IMR-90 (cell line): ENCODE results near the gene COX6A2. TPM values are rescaled to one million over a fixed set of nuclear protein-coding genes. Genes with fewer than 3 reads are reported as not detected.

ENCODE experiments used
- ATAC-seq: fragments of 200-7000 bp; cut with Tn5 transposase; 2 replicates; pipeline ENCODE4 v1.9.1; 2020; ENCODE audit warnings: low read depth, mild to moderate bottlenecking, moderate library complexity
- BruUV-seq: library from RNA; stranded (reverse); fragments of 400-500 nt; replicated peaks from 2 replicates; lab custom pipeline; 2021; lab: Mats Ljungman, UMichigan
- CTCF ChIA-PET: fragments of 300-600 bp; formaldehyde crosslinking; extraction: SDS; loops from one replicate; lab custom pipeline; 2021; ENCODE audit warnings: antibody characterized with exemption; lab: Yijun Ruan, JAX
- POLR2A ChIA-PET: fragments of 300-600 bp; sonication (Branson Sonifier 250); formaldehyde crosslinking; loops from one replicate; lab custom pipeline; 2022; ENCODE audit warnings: antibody characterized with exemption; ENCODE audit not compliant: unreplicated experiment; lab: Charles Lee
- DNase-seq: peaks from one replicate; pipeline ENCODE4 v3.0.0; 2013
- H2AFZ ChIP-seq: replicated peaks from 2 replicates; pipeline ENCODE3; 2013; ENCODE audit warnings: low read length, mild to moderate bottlenecking; ENCODE audit not compliant: poor library complexity
- H2AK5ac ChIP-seq: 2 replicates; pipeline ENCODE4 v1.6.1; 2013; ENCODE audit warnings: low read depth, low read length, inconsistent platforms
- H2AK9ac ChIP-seq: replicated peaks from 2 replicates; pipeline ENCODE3; 2013; ENCODE audit warnings: mild to moderate bottlenecking, low read depth, low read length, moderate library complexity; ENCODE audit not compliant: poor library complexity
- H2BK120ac ChIP-seq: 2 replicates; pipeline ENCODE4 v1.6.1; 2013; ENCODE audit warnings: low read depth, low read length, inconsistent platforms
- H2BK15ac ChIP-seq: 3 replicates; pipeline ENCODE4 v1.6.1; 2013; ENCODE audit warnings: low read depth, low read length, inconsistent platforms
- H2BK20ac ChIP-seq: 2 replicates; pipeline ENCODE4 v1.6.1; 2013; ENCODE audit warnings: low read depth, mild to moderate bottlenecking, inconsistent platforms, low read length, moderate library complexity
- H2BK5ac ChIP-seq: 2 replicates; pipeline ENCODE4 v1.6.1; 2013; ENCODE audit warnings: mild to moderate bottlenecking, low read depth, low read length, inconsistent platforms; ENCODE audit not compliant: poor library complexity, severe bottlenecking
- H3K14ac ChIP-seq: replicated peaks from 2 replicates; pipeline ENCODE4 v1.6.1; 2013; ENCODE audit warnings: low read depth, low read length, inconsistent platforms
- H3K18ac ChIP-seq: 2 replicates; pipeline ENCODE4 v1.6.1; 2013; ENCODE audit warnings: low read depth, low read length, control low read depth
- H3K23ac ChIP-seq: 2 replicates; pipeline ENCODE4 v1.6.1; 2013; ENCODE audit warnings: low read depth, low read length, inconsistent platforms
- H3K27ac ChIP-seq: 2 replicates; pipeline ENCODE4 v1.5.1; 2013; ENCODE audit warnings: mild to moderate bottlenecking, control low read depth, low read length; ENCODE audit not compliant: insufficient read depth
- H3K27me3 ChIP-seq: 2 replicates; pipeline ENCODE4 v1.6.1; 2013; ENCODE audit warnings: low read length; ENCODE audit not compliant: control insufficient read depth, insufficient read depth
- H3K36me3 ChIP-seq: 2 replicates; pipeline ENCODE4 v1.6.1; 2013; ENCODE audit warnings: low read length, mixed read lengths; ENCODE audit not compliant: control insufficient read depth, insufficient read depth
- H3K4ac ChIP-seq: 2 replicates; pipeline ENCODE4 v1.6.1; 2013; ENCODE audit warnings: low read depth, low read length, inconsistent platforms
- H3K4me1 ChIP-seq: 2 replicates; pipeline ENCODE4 v1.6.1; 2013; ENCODE audit warnings: low read length, mixed read lengths; ENCODE audit not compliant: control insufficient read depth, insufficient read depth
- H3K4me2 ChIP-seq: 2 replicates; pipeline ENCODE4 v1.6.1; 2013; ENCODE audit warnings: low read depth, mild to moderate bottlenecking, control low read depth, low read length, moderate library complexity
- H3K4me3 ChIP-seq: 2 replicates; pipeline ENCODE4 v1.5.1; 2013; ENCODE audit warnings: low read depth, mild to moderate bottlenecking, control low read depth, low read length, moderate library complexity; ENCODE audit not compliant: insufficient read depth
- H3K56ac ChIP-seq: 2 replicates; pipeline ENCODE4 v1.6.1; 2013; ENCODE audit warnings: low read length, inconsistent platforms; ENCODE audit not compliant: insufficient read depth; ENCODE audit errors: extremely low read depth
- H3K79me1 ChIP-seq, 2 experiments: 2 replicates each; pipeline ENCODE4 v1.6.1; 2013; ENCODE audit warnings: low read length in 2 of 2, inconsistent platforms in 1 of 2, low read depth in 1 of 2
- H3K9ac ChIP-seq: 2 replicates; pipeline ENCODE4 v1.6.1; 2013; ENCODE audit warnings: low read depth, low read length, control low read depth
- H3K9me1 ChIP-seq: 2 replicates; pipeline ENCODE4 v1.6.1; 2013; ENCODE audit warnings: low read length, inconsistent platforms; ENCODE audit not compliant: insufficient read depth
- H3K9me3 ChIP-seq: 2 replicates; pipeline ENCODE4 v1.6.1; 2013; ENCODE audit warnings: low read length; ENCODE audit not compliant: control insufficient read depth, insufficient read depth
- H4K20me1 ChIP-seq: 2 replicates; pipeline ENCODE4 v1.6.1; 2013; ENCODE audit warnings: low read length, inconsistent platforms; ENCODE audit not compliant: insufficient read depth
- H4K5ac ChIP-seq: 2 replicates; pipeline ENCODE4 v1.6.1; 2013; ENCODE audit warnings: mild to moderate bottlenecking, low read depth, low read length, control low read depth
- H4K8ac ChIP-seq, 2 experiments: 2 replicates each; pipeline ENCODE4 v1.6.1; 2013; ENCODE audit warnings: low read depth in 2 of 2, low read length in 2 of 2, control low read depth in 1 of 2, inconsistent platforms in 1 of 2
- H4K91ac ChIP-seq: 2 replicates; pipeline ENCODE4 v1.6.1; 2013; ENCODE audit warnings: low read depth, low read length, inconsistent platforms; ENCODE audit not compliant: insufficient read depth
- BHLHE40 ChIP-seq: fragments of 150-350 bp; IDR thresholded peaks from 2 replicates; pipeline ENCODE4 v1.6.1; 2016; ENCODE audit warnings: mild to moderate bottlenecking, low read depth, low read length
- CEBPB ChIP-seq: IDR thresholded peaks from 2 replicates; pipeline ENCODE4 v1.6.1; 2012; ENCODE audit warnings: low read depth, low read length, improper control_type of control experiment
- CHD1 ChIP-seq: IDR thresholded peaks from 2 replicates; pipeline ENCODE4 v1.6.1; 2012; ENCODE audit warnings: low read depth, low read length, improper control_type of control experiment
- FOS ChIP-seq: fragments of 150-350 bp; IDR thresholded peaks from 2 replicates; pipeline ENCODE4 v1.6.1; 2016; ENCODE audit warnings: low read depth, low read length
- MAFK ChIP-seq: IDR thresholded peaks from 2 replicates; pipeline ENCODE4 v1.6.1; 2012; ENCODE audit warnings: low read depth, low read length, improper control_type of control experiment
- MXI1 ChIP-seq: IDR thresholded peaks from 2 replicates; pipeline ENCODE4 v1.6.1; 2012; ENCODE audit warnings: low read depth, mild to moderate bottlenecking, low read length, moderate library complexity, borderline replicate concordance
- NFE2L2 ChIP-seq: fragments of 150-350 bp; IDR thresholded peaks from 2 replicates; pipeline ENCODE4 v1.6.1; 2016; ENCODE audit warnings: low read depth, mild to moderate bottlenecking, low read length
- POLR2A ChIP-seq: IDR thresholded peaks from 2 replicates; pipeline ENCODE4 v1.6.1; 2012; ENCODE audit warnings: mild to moderate bottlenecking, low read depth, low read length
- RFX5 ChIP-seq: IDR thresholded peaks from 2 replicates; pipeline ENCODE4 v1.8.0; 2012; ENCODE audit warnings: low read depth, mild to moderate bottlenecking, low read length, moderate library complexity
- WGBS, 2 experiments: methylation state at CpG; one replicate each; pipeline versions ENCODE4 v1.1.5 to v1.1.7; 2013; ENCODE audit warnings: missing lambda C conversion rate in 2 of 2; ENCODE audit not compliant: insufficient read length in 1 of 2; ENCODE audit errors: extremely low coverage in 2 of 2; 5-methylcytosine and 5-hydroxymethylcytosine counted together
- dilution Hi-C: fragments of 300-500 bp; cut with HindIII; formaldehyde crosslinking; loops from one replicate; pipeline ENCODE4 v1.14.3; 2018; ENCODE audit warnings: low sequenced_read_pairs; ENCODE audit not compliant: unreplicated experiment
- in situ Hi-C: fragments of 300-500 bp; cut with MboI; formaldehyde crosslinking; loops from 3 replicates; pipeline ENCODE4 v1.14.3; 2019; ENCODE audit warnings: low sequenced_read_pairs, inconsistent platforms, mixed read lengths
- intact Hi-C: fragments of 100-400 bp; cut with micrococcal nuclease; formaldehyde crosslinking; loops from 2 replicates; pipeline ENCODE4 v1.10.0; 2022
- polyA plus RNA-seq, 3 experiments: library from polyadenylated mRNA; depleted of rRNA; stranded (reverse); fragments of >200 nt; gene quantifications; 2 replicates each; pipeline ENCODE4 v1.2.3, GENCODE V29; 2012; ENCODE audit warnings: low replicate concordance in 1 of 3
- total RNA-seq: library from RNA; depleted of rRNA; stranded (reverse); fragments of >200 nt; gene quantifications from 2 replicates; pipeline ENCODE4 v1.2.3, GENCODE V29; 2012
- TF ChIP-seq, protein P1 (sequence below): fragments of 150-350 bp; IDR thresholded peaks from 2 replicates; pipeline ENCODE4 v1.6.1; 2017; ENCODE audit warnings: mild to moderate bottlenecking, antibody characterized with exemption, low read length, low read depth
- TF ChIP-seq, protein P2 (sequence below): fragments of 150-350 bp; IDR thresholded peaks from 2 replicates; pipeline ENCODE4 v1.6.1; 2016; ENCODE audit warnings: low read depth, mild to moderate bottlenecking, low read length, moderate library complexity, borderline replicate concordance

COX6A2 gene
- total and polyA plus RNA-seq, 2 of the 4 experiments (the other 2 are of a cell fraction), result not detected

DNA sequence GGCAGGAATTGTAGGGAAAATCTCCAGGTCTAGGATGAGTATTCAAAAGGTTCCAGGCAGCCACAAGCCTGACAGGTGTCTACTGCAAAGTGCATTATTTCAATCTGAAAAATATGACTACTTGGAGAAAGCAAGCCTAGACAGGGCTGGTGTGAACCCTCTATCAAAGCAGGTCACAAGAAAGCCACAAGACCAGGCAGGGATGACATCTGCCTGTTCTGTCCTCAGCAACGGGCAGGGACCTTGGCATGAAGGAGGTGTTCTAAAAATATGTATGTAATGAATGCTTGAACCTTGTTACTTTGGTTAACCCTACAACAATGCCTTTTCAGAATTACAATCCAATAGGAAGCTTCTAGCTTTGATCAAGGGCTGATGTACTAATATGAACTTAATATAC, 1.2 kb upstream of the COX6A2 start:
- Histone ChIP-seq H3K9me1 (no peaks in the 10 kb centered on the region), H3K56ac (no peak overlapping the region), H3K14ac (no peak overlapping the region), H3K18ac (no peak overlapping the region), H3K36me3 (no peaks in the 10 kb centered on the region), H4K91ac (no peak overlapping the region), H2BK5ac (no peak overlapping the region), H4K8ac (no peak overlapping the region), H4K20me1 (no peaks in the 10 kb centered on the region), H2AK9ac (no peak overlapping the region), H2BK15ac (no peak overlapping the region), H2AFZ (no peak overlapping the region), H3K9me3 (no peaks in the 10 kb centered on the region; the same call in 1 of the 2 replicates), H3K27me3 (peaks cover 24% of the 10 kb centered on the region), H3K9ac (no peak overlapping the region), H4K5ac (no peak overlapping the region), H3K4me1 (no peaks in the 10 kb centered on the region), H3K23ac (no peak overlapping the region), H2BK20ac (no peak overlapping the region), H2BK120ac (no peak overlapping the region), H3K4me2 (no peak overlapping the region), H3K4ac (no peak overlapping the region), H3K4me3 (no peak overlapping the region), H3K79me1 (no peaks in the 10 kb centered on the region), H2AK5ac (no peak overlapping the region), H3K27ac (no peak overlapping the region)
- intact Hi-C loops, result no loop called here
- ATAC-seq (no peak), DNase-seq (no peak)
- ChIA-PET POLR2A (no interaction called here), CTCF (interaction anchor here (1.1 to 1.2 kb wide), 2 partner anchors 12 to 23 kb away, joined by 3 read pairs; no protein-coding TSS in a partner anchor)
- in situ Hi-C loops, result no loop called here
- no CpG with 5 or more reads among the region's 1 CpG for WGBS, 2 experiments
- TF ChIP-seq, protein P1, sequence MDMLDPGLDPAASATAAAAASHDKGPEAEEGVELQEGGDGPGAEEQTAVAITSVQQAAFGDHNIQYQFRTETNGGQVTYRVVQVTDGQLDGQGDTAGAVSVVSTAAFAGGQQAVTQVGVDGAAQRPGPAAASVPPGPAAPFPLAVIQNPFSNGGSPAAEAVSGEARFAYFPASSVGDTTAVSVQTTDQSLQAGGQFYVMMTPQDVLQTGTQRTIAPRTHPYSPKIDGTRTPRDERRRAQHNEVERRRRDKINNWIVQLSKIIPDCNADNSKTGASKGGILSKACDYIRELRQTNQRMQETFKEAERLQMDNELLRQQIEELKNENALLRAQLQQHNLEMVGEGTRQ, result no peak
- TF ChIP-seq POLR2A (no peak), NFE2L2 (no peak), FOS (no peak), MAFK (no peak), CEBPB (no peak), RFX5 (no peak), MXI1 (no peak), BHLHE40 (no peak), CHD1 (no peak)
- TF ChIP-seq, protein P2, sequence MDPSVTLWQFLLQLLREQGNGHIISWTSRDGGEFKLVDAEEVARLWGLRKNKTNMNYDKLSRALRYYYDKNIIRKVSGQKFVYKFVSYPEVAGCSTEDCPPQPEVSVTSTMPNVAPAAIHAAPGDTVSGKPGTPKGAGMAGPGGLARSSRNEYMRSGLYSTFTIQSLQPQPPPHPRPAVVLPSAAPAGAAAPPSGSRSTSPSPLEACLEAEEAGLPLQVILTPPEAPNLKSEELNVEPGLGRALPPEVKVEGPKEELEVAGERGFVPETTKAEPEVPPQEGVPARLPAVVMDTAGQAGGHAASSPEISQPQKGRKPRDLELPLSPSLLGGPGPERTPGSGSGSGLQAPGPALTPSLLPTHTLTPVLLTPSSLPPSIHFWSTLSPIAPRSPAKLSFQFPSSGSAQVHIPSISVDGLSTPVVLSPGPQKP, result no peak
- BruUV-seq, result no TSS peak
- dilution Hi-C loops, result no loop called here
